Dermis lymphatic vessel endothelial cell (primary cell): ENCODE results near the gene GFRAL. TPM values are rescaled to one million over a fixed set of nuclear protein-coding genes. Genes with fewer than 3 reads are reported as not detected.

Source experiments
- total RNA-seq: library from RNA; depleted of rRNA; stranded (reverse); fragments of >200 nt; gene quantifications from 2 replicates; pipeline ENCODE4 v1.2.1, GENCODE V29; 2014

Gene GFRAL, protein sequence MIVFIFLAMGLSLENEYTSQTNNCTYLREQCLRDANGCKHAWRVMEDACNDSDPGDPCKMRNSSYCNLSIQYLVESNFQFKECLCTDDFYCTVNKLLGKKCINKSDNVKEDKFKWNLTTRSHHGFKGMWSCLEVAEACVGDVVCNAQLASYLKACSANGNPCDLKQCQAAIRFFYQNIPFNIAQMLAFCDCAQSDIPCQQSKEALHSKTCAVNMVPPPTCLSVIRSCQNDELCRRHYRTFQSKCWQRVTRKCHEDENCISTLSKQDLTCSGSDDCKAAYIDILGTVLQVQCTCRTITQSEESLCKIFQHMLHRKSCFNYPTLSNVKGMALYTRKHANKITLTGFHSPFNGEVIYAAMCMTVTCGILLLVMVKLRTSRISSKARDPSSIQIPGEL
- total RNA-seq, result not detected in 2 replicates

GRCh38 chr6:55327169-55327568 is at the start of gene GFRAL:
GFRAL (plus strand) TSS chr6:55327469; CDS start chr6:55327555, 86 bp downstream.

Other genes starting within 250 kb of the GFRAL start
- not detected in 2 replicates for gene HCRTR2, start 153.0 kb upstream of the GFRAL start, total RNA-seq